HUES6 (cell line): Measurements from ENCODE around the gene MUC20.
"Not testable (repeated sequence)": the region's sequence is repeated elsewhere in the genome, so short reads cannot be mapped to it uniquely, and the experiment has no call there.

ENCODE experiments used
- H3K27ac ChIP-seq: 2 replicates; pipeline ENCODE4 v1.7.0; 2013; ENCODE audit warnings: low read depth, mild to moderate bottlenecking, low read length, inconsistent platforms
- H3K27me3 ChIP-seq: 2 replicates; pipeline ENCODE4 v1.6.1; 2013; ENCODE audit warnings: low read length; ENCODE audit not compliant: control insufficient read depth, insufficient read depth
- H3K36me3 ChIP-seq: 2 replicates; pipeline ENCODE4 v1.6.1; 2013; ENCODE audit warnings: low read length; ENCODE audit not compliant: control insufficient read depth, insufficient read depth
- H3K4me1 ChIP-seq: 2 replicates; pipeline ENCODE4 v1.6.1; 2013; ENCODE audit warnings: low read length; ENCODE audit not compliant: control insufficient read depth, insufficient read depth
- H3K4me3 ChIP-seq: 2 replicates; pipeline ENCODE4 v1.5.1; 2013; ENCODE audit warnings: low read depth, low read length
- H3K9ac ChIP-seq: one replicate; pipeline ENCODE4 v1.6.1; 2013; ENCODE audit warnings: mild to moderate bottlenecking, low read length
- H3K9me3 ChIP-seq: 2 replicates; pipeline ENCODE4 v1.6.1; 2013; ENCODE audit warnings: low read depth, low read length; ENCODE audit not compliant: control insufficient read depth, insufficient read depth

Gene MUC20

GRCh38 chr3:195770081-195770840, 49.5 kb downstream of the MUC20 start:
- H3K4me3 ChIP-seq = no peak overlapping the region
- H3K27ac ChIP-seq = no peak overlapping the region
- H3K36me3 ChIP-seq = no peaks in the 10 kb centered on the region
- no peak overlapping the region for H3K9ac ChIP-seq
- H3K9me3 ChIP-seq = no peaks in the 10 kb centered on the region; the same call in 1 of the 2 replicates
- H3K4me1 ChIP-seq = no peaks in the 10 kb centered on the region
- H3K27me3 ChIP-seq = no peaks in the 10 kb centered on the region

DNA sequence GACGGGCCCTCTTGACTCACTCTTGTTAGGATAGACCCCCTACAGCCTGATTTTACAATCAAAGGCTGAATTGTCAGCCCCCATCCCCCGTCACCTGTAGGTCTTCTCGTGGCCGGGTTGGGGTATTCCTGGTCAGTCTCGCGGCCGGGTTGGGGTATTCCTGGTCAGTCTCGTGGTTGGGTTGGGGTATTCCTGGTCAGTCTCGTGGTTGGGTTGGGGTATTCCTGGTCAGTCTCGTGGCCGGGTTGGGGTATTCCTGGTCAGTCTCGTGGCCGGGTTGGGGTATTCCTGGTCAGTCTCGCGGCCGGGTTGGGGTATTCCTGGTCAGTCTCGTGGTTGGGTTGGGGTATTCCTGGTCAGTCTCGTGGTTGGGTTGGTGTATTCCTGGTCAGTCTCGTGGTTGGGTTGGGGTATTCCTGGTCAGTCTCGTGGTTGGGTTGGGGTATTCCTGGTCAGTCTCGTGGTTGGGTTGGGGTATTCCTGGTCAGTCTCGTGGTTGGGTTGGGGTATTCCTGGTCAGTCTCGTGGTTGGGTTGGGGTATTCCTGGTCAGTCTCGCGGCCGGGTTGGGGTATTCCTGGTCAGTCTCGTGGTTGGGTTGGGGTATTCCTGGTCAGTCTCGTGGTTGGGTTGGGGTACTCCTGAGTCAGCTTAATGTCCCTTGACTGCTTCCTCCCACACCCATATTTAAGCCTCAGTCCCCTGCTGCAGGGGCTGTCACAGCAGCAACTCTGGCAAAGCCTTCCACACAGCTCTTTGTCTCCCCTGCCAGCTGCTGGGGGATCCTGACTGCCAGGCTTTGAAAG, 50.3 kb downstream of the MUC20 start:
- not testable (repeated sequence) for H3K9me3 ChIP-seq, H3K4me3 ChIP-seq, H3K27me3 ChIP-seq, H3K27ac ChIP-seq, H3K36me3 ChIP-seq, H3K4me1 ChIP-seq, H3K9ac ChIP-seq

DNA sequence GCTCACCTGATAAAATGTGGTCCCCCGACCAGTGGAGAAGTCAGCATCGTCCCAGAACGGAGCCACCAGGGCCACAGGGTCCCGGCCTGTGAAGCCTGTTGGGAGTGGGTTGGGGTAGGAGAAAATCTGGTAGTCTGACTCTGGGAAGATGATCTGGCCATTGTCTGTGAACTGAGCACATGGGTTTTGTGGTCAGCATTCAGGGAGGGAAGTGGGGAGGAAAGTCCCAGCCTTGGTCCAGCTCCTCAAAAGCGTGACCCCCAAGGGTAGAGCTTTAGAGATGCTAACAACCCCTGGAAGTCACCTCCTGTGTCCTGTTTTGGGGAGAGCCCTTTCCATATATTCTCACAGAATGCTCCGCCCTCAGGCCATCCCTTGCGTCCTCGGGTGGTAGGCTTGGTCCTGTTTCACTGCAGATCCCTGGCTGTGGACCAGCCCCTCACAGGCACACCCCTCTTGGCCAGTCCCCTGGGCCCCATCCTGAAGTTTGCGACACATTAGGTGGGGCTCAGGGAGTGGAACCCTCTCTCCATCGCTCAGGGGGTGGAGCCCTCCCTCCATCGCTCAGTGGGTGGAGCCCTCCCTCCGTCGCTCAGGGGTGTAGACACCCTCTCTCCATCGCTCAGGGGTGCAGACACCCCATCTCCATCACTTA, 51.0 kb downstream of the MUC20 start:
- no peak overlapping the region for H3K27ac ChIP-seq
- no peaks in the 10 kb centered on the region for H3K36me3 ChIP-seq
- H3K9me3 ChIP-seq = no peaks in the 10 kb centered on the region; the same call in 1 of the 2 replicates
- no peak overlapping the region for H3K4me3 ChIP-seq
- H3K9ac ChIP-seq = no peak overlapping the region
- no peaks in the 10 kb centered on the region for H3K4me1 ChIP-seq
- H3K27me3 ChIP-seq = no peaks in the 10 kb centered on the region

GRCh38 chr3:195773956-195774537, 53.3 kb downstream of the MUC20 start:
- Histone ChIP-seq H3K9me3 (no peaks in the 10 kb centered on the region), H3K36me3 (no peaks in the 10 kb centered on the region), H3K4me1 (no peaks in the 10 kb centered on the region), H3K27ac (no peak overlapping the region), H3K27me3 (no peaks in the 10 kb centered on the region), H3K9ac (no peak overlapping the region), H3K4me3 (no peak overlapping the region)

GRCh38 chr3:195774917-195775316, 54.1 kb downstream of the MUC20 start:
- no peaks in the 10 kb centered on the region for H3K4me1 ChIP-seq
- H3K9ac ChIP-seq = no peak overlapping the region
- H3K27ac ChIP-seq = no peak overlapping the region
- no peak overlapping the region for H3K4me3 ChIP-seq
- no peaks in the 10 kb centered on the region for H3K9me3 ChIP-seq
- no peaks in the 10 kb centered on the region for H3K27me3 ChIP-seq
- no peaks in the 10 kb centered on the region for H3K36me3 ChIP-seq

DNA sequence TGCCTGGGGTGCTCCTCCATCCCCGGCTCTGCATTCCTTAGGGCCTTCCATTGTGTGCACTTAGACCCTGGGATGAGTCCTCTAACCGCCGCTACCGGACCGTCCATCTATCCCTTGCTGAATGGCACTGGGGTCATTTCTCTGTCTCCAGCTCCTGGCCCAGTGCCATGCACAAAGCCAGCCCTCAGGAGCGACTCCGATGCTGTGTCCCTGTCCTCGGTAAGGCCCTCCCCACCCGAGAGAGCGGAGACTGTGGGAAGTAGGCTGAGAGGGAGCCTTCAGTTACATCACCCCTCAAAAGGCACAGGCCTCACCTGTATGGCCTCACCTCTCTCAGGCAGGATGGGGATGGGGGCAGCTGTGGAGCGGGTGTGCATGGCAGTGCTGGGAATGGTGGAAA, 57.2 kb downstream of the MUC20 start:
- no peaks in the 10 kb centered on the region for H3K4me1 ChIP-seq

GRCh38 chr3:195781236-195781635, 60.5 kb downstream of the MUC20 start:
- not testable (repeated sequence) for H3K4me1 ChIP-seq, H3K4me3 ChIP-seq, H3K9ac ChIP-seq, H3K27me3 ChIP-seq, H3K27ac ChIP-seq, H3K9me3 ChIP-seq
- peaks cover 16% of the 10 kb centered on the region for H3K36me3 ChIP-seq

More for the DNA sequence above, 57.2 kb downstream of the MUC20 start:
- Histone ChIP-seq H3K9ac (no peak overlapping the region), H3K27me3 (no peaks in the 10 kb centered on the region), H3K36me3 (peaks cover 3% of the 10 kb centered on the region; the same call in 1 of the 2 replicates), H3K27ac (no peak overlapping the region), H3K4me3 (no peak overlapping the region), H3K9me3 (no peaks in the 10 kb centered on the region)
